Lower leg skin (tissue), 3 donors: ENCODE data around the gene KLHL25.

Experiments used
- POLR2A ChIP-seq, 2 donors: fragments of 450-650 bp; IDR thresholded peaks; one replicate each; pipeline ENCODE4 v1.6.1; 2016 to 2017; ENCODE audit warnings: antibody characterized with exemption in 2 of 2, mild to moderate bottlenecking in 1 of 2, moderate library complexity in 1 of 2
- TF ChIP-seq, protein P1 (sequence below), 3 donors: fragments of 450-650 bp; IDR thresholded peaks; one replicate each; pipeline ENCODE4 v1.5.1; 2016; ENCODE audit warnings: antibody characterized with exemption in 3 of 3, mild to moderate bottlenecking in 3 of 3, moderate library complexity in 2 of 3

DNA sequence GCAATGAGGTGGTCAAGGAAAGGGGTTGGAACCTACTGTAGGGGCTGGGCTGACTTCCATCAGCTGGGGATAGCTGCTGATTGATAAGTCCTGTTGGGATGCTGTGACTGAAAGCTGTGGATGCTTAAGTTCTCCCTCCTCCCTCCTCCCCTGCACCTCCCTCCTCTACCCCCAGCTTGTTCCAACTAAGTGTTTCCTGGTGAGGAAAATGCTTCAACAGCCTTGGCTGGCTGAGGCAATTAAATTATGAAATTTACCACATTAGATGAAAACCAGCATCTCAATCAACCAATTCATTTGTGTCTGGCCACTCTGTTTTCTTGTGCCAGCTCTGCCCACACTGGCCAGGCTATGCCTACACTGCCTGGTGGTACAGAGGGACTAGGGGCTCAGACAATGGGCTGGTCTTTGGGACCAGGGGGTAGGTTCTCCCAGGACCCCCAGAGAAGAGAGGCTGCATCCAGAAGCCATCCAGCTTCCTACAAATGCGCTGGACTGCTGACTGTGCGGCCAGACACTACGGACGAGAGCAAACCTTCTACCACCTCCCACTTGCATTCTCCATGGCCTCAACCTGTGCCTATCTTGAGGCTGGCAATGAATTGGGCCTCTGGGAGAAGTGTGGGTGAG is 2.5 kb downstream of the KLHL25 start:
- TF ChIP-seq, protein P1, sequence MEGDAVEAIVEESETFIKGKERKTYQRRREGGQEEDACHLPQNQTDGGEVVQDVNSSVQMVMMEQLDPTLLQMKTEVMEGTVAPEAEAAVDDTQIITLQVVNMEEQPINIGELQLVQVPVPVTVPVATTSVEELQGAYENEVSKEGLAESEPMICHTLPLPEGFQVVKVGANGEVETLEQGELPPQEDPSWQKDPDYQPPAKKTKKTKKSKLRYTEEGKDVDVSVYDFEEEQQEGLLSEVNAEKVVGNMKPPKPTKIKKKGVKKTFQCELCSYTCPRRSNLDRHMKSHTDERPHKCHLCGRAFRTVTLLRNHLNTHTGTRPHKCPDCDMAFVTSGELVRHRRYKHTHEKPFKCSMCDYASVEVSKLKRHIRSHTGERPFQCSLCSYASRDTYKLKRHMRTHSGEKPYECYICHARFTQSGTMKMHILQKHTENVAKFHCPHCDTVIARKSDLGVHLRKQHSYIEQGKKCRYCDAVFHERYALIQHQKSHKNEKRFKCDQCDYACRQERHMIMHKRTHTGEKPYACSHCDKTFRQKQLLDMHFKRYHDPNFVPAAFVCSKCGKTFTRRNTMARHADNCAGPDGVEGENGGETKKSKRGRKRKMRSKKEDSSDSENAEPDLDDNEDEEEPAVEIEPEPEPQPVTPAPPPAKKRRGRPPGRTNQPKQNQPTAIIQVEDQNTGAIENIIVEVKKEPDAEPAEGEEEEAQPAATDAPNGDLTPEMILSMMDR (IDR thresholded peaks at IDR 0.05) = no peak
- TF ChIP-seq POLR2A (IDR thresholded peaks at IDR 0.05) = no peak
